GM23248 (cell line): ENCODE data around the gene DDB1. TPM values are rescaled to one million over a fixed set of nuclear protein-coding genes. Genes with fewer than 3 reads are reported as not detected.

Experiments used
- DNase-seq: peaks from one replicate; pipeline ENCODE4 v3.0.0-alpha.2; 2015
- H2AFZ ChIP-seq: fragments of 200-600 bp; sonication (generic); 2 replicates; pipeline ENCODE4 v1.6.1; 2016; ENCODE audit warnings: antibody characterized with exemption
- H3F3A ChIP-seq: fragments of 200-600 bp; sonication (generic); 2 replicates; pipeline ENCODE4 v1.6.1; 2016; ENCODE audit warnings: mild to moderate bottlenecking, antibody characterized with exemption, mixed run types; ENCODE audit not compliant: insufficient read depth
- H3K27ac ChIP-seq: fragments of 200-600 bp; sonication (generic); 2 replicates; pipeline ENCODE4 v1.5.1; 2016; ENCODE audit warnings: mild to moderate bottlenecking
- H3K27me3 ChIP-seq: fragments of 200-600 bp; sonication (generic); replicated peaks from 2 replicates; pipeline ENCODE4 v1.6.1; 2016; ENCODE audit warnings: mild to moderate bottlenecking; ENCODE audit not compliant: insufficient read depth
- H3K36me3 ChIP-seq: fragments of 200-600 bp; sonication (generic); 2 replicates; pipeline ENCODE4 v1.6.1; 2016; ENCODE audit warnings: low read depth, mild to moderate bottlenecking
- H3K4me1 ChIP-seq: fragments of 200-600 bp; sonication (generic); 2 replicates; pipeline ENCODE4 v1.6.1; 2016; ENCODE audit warnings: mild to moderate bottlenecking; ENCODE audit not compliant: insufficient read depth
- H3K4me2 ChIP-seq: fragments of 200-600 bp; sonication (generic); one replicate; pipeline ENCODE4 v1.6.1; 2016; ENCODE audit warnings: mild to moderate bottlenecking; ENCODE audit not compliant: unreplicated experiment
- H3K4me3 ChIP-seq: fragments of 200-600 bp; sonication (generic); 2 replicates; pipeline ENCODE4 v1.5.1; 2016; ENCODE audit warnings: mild to moderate bottlenecking
- H3K79me2 ChIP-seq: fragments of 200-600 bp; sonication (generic); 2 replicates; pipeline ENCODE4 v1.6.1; 2016; ENCODE audit warnings: mild to moderate bottlenecking; ENCODE audit not compliant: insufficient read depth
- H3K9ac ChIP-seq: fragments of 200-600 bp; sonication (generic); 2 replicates; pipeline ENCODE4 v1.6.1; 2016; ENCODE audit warnings: mild to moderate bottlenecking
- H3K9me2 ChIP-seq: fragments of 200-600 bp; sonication (generic); 2 replicates; pipeline ENCODE4 v1.6.1; 2016; ENCODE audit warnings: mixed run types, mild to moderate bottlenecking, moderate library complexity; ENCODE audit not compliant: insufficient read depth
- H3K9me3 ChIP-seq: fragments of 200-600 bp; sonication (generic); one replicate; pipeline ENCODE4 v1.6.1; 2017; ENCODE audit warnings: low read depth
- H4K20me1 ChIP-seq: fragments of 200-600 bp; sonication (generic); 2 replicates; pipeline ENCODE4 v1.6.0; 2016; ENCODE audit not compliant: insufficient read depth
- EZH2 ChIP-seq: fragments of 200-600 bp; sonication (generic); IDR thresholded peaks from 2 replicates; pipeline ENCODE4 v1.6.1; 2018; ENCODE audit warnings: antibody characterized with exemption, mild to moderate bottlenecking; ENCODE audit not compliant: insufficient read depth, poor library complexity, severe bottlenecking
- EZH2phosphoT487 ChIP-seq: fragments of 200-600 bp; sonication (generic); IDR thresholded peaks from 2 replicates; pipeline ENCODE4 v1.6.1; 2018; ENCODE audit warnings: antibody characterized with exemption, moderate library complexity, mild to moderate bottlenecking, low read depth; ENCODE audit not compliant: insufficient read depth
- whole genome bisulfite sequencing, 2 experiments: methylation state at CpG; one replicate each; pipeline ENCODE4 v1.1.6; 2015 to 2017; ENCODE audit warnings: low lambda C conversion rate in 2 of 2, low coverage in 1 of 2; ENCODE audit errors: missing lambda C conversion rate in 2 of 2; 5-methylcytosine and 5-hydroxymethylcytosine counted together
- in situ Hi-C: fragments of 300-500 bp; cut with MboI; formaldehyde crosslinking; loops from 2 replicates; pipeline ENCODE4 v1.15.0; 2020
- polyA plus RNA-seq: library from polyadenylated mRNA; unstranded; fragments of >200 nt; fragmentation: Nextera tagmentation; extraction: Ambion mirVana; gene quantifications from 2 replicates; pipeline ENCODE4 v1.2.1, GENCODE V29; 2016
- total RNA-seq: library from RNA; depleted of rRNA; stranded (reverse); fragments of >200 nt; shearing (Covaris generic); gene quantifications from 2 replicates; pipeline ENCODE4 v1.2.3, GENCODE V29; 2014

The DDB1 gene
- total and polyA plus RNA-seq, 2 experiments from 2014 or later: 160 to 252 TPM

DNA sequence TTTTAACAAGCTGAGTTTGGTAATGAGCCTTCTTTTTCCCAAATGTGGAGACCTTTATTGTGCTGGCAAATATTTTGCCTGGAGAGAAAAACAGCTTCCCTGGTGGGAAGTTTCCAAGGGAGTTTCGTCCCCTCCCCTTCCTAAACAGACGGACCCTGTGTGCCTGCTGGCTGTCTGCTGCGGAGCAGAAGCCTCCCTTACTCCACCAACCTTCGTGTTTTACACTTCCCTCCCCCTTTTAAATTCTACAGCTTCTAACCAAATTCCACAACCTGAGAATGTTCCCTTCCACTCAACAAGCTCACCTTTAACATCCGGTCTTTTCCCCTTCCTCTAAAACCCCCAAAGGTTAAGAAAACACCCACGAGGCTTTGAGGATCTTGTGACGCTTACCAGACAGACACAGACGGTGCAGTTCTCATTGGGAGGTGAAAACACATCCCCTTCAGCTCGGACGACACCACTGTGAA lies 54.9 kb downstream of the DDB1 start:
- Histone ChIP-seq H3K4me3 (no peak overlapping the region), H3K79me2 (no peaks in the 10 kb centered on the region), H3K4me2 (no peak overlapping the region), H2AFZ (no peak overlapping the region), H3K4me1 (no peaks in the 10 kb centered on the region), H3K27ac (no peak overlapping the region), H3K9ac (no peak overlapping the region), H3K27me3 (no peaks in the 10 kb centered on the region), H4K20me1 (no peaks in the 10 kb centered on the region), H3K36me3 (no peaks in the 10 kb centered on the region), H3K9me2 (no peaks in the 10 kb centered on the region), H3F3A (no peaks in the 10 kb centered on the region), H3K9me3 (no peaks in the 10 kb centered on the region)
- in situ Hi-C loops: no loop called here
- WGBS, 2 experiments: 62 to 66% methylated on average over 10 of the region's 10 CpGs
- no peak for DNase-seq
- no peak for TF ChIP-seq EZH2phosphoT487
- no peak for TF ChIP-seq EZH2

GRCh38 chr11:61277186-61278000 lies 55.5 kb downstream of the DDB1 start:
- Histone ChIP-seq H3K4me2 (no peak overlapping the region), H3K36me3 (no peaks in the 10 kb centered on the region), H2AFZ (no peak overlapping the region), H3K9ac (no peak overlapping the region), H3K4me1 (no peaks in the 10 kb centered on the region), H4K20me1 (no peaks in the 10 kb centered on the region), H3K9me3 (no peaks in the 10 kb centered on the region), H3K27ac (no peak overlapping the region), H3K9me2 (no peaks in the 10 kb centered on the region), H3K27me3 (no peaks in the 10 kb centered on the region), H3K4me3 (no peak overlapping the region), H3K79me2 (no peaks in the 10 kb centered on the region), H3F3A (no peaks in the 10 kb centered on the region)
- TF ChIP-seq EZH2phosphoT487: no peak
- TF ChIP-seq EZH2: no peak
- WGBS, 2 experiments: 74 to 75% methylated on average over 14 of the region's 14 CpGs
- in situ Hi-C loops: no loop called here
- DNase-seq: no peak

- H3K27ac ChIP-seq: no peak overlapping the region
- peaks cover 7% of the 10 kb centered on the region for H3K4me1 ChIP-seq
- no peaks in the 10 kb centered on the region for H3K9me3 ChIP-seq
- in situ Hi-C loops: no loop called here
- no peaks in the 10 kb centered on the region for H3K9me2 ChIP-seq
- no peak for TF ChIP-seq EZH2phosphoT487
- no peak for TF ChIP-seq EZH2
- no peaks in the 10 kb centered on the region for H3K27me3 ChIP-seq
- no peak overlapping the region for H3K9ac ChIP-seq
- H4K20me1 ChIP-seq: no peaks in the 10 kb centered on the region
- no peak overlapping the region for H2AFZ ChIP-seq
- H3F3A ChIP-seq: peaks cover 8% of the 10 kb centered on the region
- no peak overlapping the region for H3K4me3 ChIP-seq
- DNase-seq: no peak
- no peaks in the 10 kb centered on the region for H3K36me3 ChIP-seq
- H3K79me2 ChIP-seq: no peaks in the 10 kb centered on the region
- WGBS, 2 experiments: 81 to 87% methylated on average over 4 of the region's 4 CpGs
- H3K4me2 ChIP-seq: no peak overlapping the region
These were observed 57.7 kb downstream of the DDB1 start for GRCh38 chr11:61275191-61275590.

DNA sequence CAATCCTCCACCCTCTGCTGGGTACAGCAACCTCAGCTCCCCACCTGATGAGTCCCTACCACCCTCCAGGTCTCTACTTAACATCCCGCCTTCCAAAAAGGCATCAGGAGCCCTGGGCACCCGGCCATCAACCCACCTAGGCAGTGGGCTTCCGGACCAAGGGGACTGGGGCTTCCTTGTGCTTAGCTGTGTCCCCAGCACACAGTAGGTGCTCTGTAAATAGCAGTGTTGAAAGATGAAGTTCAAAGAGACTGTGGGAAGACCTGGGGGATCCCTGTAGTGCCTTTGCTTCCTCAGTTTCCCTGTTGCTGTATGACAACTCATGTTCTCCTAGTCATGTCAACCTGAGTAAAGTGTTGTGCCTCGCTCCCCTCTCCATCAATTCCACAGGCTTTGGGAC lies 58.8 kb downstream of the DDB1 start:
- in situ Hi-C loops: no loop called here
- no peaks in the 10 kb centered on the region for H3K36me3 ChIP-seq

More for the DNA sequence above, 58.8 kb downstream of the DDB1 start:
- H3K4me3 ChIP-seq: no peak overlapping the region
- H3K9me2 ChIP-seq: no peaks in the 10 kb centered on the region
- no peak overlapping the region for H3K27ac ChIP-seq
- no peaks in the 10 kb centered on the region for H3K9me3 ChIP-seq
- WGBS, 2 experiments: 85 to 90% methylated on average over 4 of the region's 4 CpGs
- H3K4me1 ChIP-seq: peaks cover 10% of the 10 kb centered on the region
- no peak overlapping the region for H3K9ac ChIP-seq
- no peaks in the 10 kb centered on the region for H3K27me3 ChIP-seq
- H3K4me2 ChIP-seq: no peak overlapping the region
- H3F3A ChIP-seq: peaks cover 10% of the 10 kb centered on the region
- no peak for DNase-seq
- no peaks in the 10 kb centered on the region for H4K20me1 ChIP-seq
- TF ChIP-seq EZH2phosphoT487: no peak
- TF ChIP-seq EZH2: no peak
- H2AFZ ChIP-seq: no peak overlapping the region
- no peaks in the 10 kb centered on the region for H3K79me2 ChIP-seq
